Activated CD4-positive, alpha-beta T cell treated with anti-CD3 and anti-CD28 coated beads for 1 hour (primary cell): ENCODE data around the gene OR2M4.
"Not testable (repeated sequence)": the region's sequence is repeated elsewhere in the genome, so short reads cannot be mapped to it uniquely, and the experiment has no call there.

Source experiments
- DNase-seq: peaks from one replicate; pipeline ENCODE4 v3.0.0-alpha.2; 2020

The OR2M4 gene

GRCh38 chr1:248231117-248231516 is at the start of gene OR2M4:
Gene OR2M4 (plus strand): TSS chr1:248231417. CDS start chr1:248238929, 7,512 bp downstream.
- no peak for DNase-seq

- no peak for DNase-seq
Measured at GRCh38 chr1:248183996-248184395, 47.2 kb upstream of the OR2M4 start.

- no peak for DNase-seq
Measured at GRCh38 chr1:248187363-248187762, 43.9 kb upstream of the OR2M4 start.

- no peak for DNase-seq
Measured at GRCh38 chr1:248189026-248189425, 42.2 kb upstream of the OR2M4 start.

- DNase-seq, result no peak
Measured at GRCh38 chr1:248194117-248194516, 37.1 kb upstream of the OR2M4 start.

- DNase-seq, result no peak
Measured at GRCh38 chr1:248196965-248197364, 34.3 kb upstream of the OR2M4 start, which contains the start of gene OR2M3. Gene OR2M3 (plus strand): TSS chr1:248197265. CDS start chr1:248203068, 5,803 bp downstream.

GRCh38 chr1:248215880-248216279 is 15.3 kb upstream of the OR2M4 start:
- no peak for DNase-seq

GRCh38 chr1:248225537-248225936 is 5.7 kb upstream of the OR2M4 start:
- no peak for DNase-seq

GRCh38 chr1:248229360-248229908 is 1.8 kb upstream of the OR2M4 start:
- no peak for DNase-seq

- DNase-seq, result no peak
Measured at GRCh38 chr1:248239478-248239877, 8.3 kb downstream of the OR2M4 start.

- no peak for DNase-seq
Measured at GRCh38 chr1:248243204-248243603, 12.0 kb downstream of the OR2M4 start.

- DNase-seq, result not testable (repeated sequence)
Measured at GRCh38 chr1:248259309-248259708, 28.1 kb downstream of the OR2M4 start.

GRCh38 chr1:248268178-248268577 is 37.0 kb downstream of the OR2M4 start:
- no peak for DNase-seq

GRCh38 chr1:248273225-248273624 is 42.0 kb downstream of the OR2M4 start:
- DNase-seq, result not testable (repeated sequence)

- no peak for DNase-seq
Measured at GRCh38 chr1:248277876-248278275, 46.7 kb downstream of the OR2M4 start, which contains the start of gene OR2T33. Gene OR2T33 (minus strand): TSS chr1:248277976. CDS start chr1:248273814, 4,162 bp downstream.

GRCh38 chr1:248288391-248288790 is 57.2 kb downstream of the OR2M4 start:
- DNase-seq, result no peak
